ENCODE results near the gene NUP50. TPM values are rescaled to one million over a fixed set of nuclear protein-coding genes. Genes with fewer than 3 reads are reported as not detected.

Gene NUP50
- polyA plus RNA-seq, 6 donors from 2014 or later: 26.9 to 49.7 (median 39.1) TPM

- no peak for DNase-seq
- H3K4me3 Mint-ChIP-seq: no peak overlapping the region
- no peaks in the 10 kb centered on the region for H3K27me3 Mint-ChIP-seq
- H3K4me1 Mint-ChIP-seq: peaks cover 25 to 29% (median 26%) of the 10 kb centered on the region in 3 donors
- no peak overlapping the region for H3K27ac Mint-ChIP-seq
- no peaks in the 10 kb centered on the region for H3K9me3 Mint-ChIP-seq
- peaks cover 0 to 4% of the 10 kb centered on the region in 2 donors for H3K36me3 Mint-ChIP-seq
- ATAC-seq (ENCODE audit: low read depth in 2 of 2): no peak
Measured at GRCh38 chr22:45210991-45211390, 47.3 kb downstream of the NUP50 start.

- Mint-ChIP-seq H3K9me3 (no peaks in the 10 kb centered on the region), H3K36me3 (peaks cover 0 to under 1% of the 10 kb centered on the region in 2 donors), H3K4me3 (peak overlapping the region in 1 of 8 donors; percentile 21), H3K27me3 (no peaks in the 10 kb centered on the region), H3K27ac (no peak overlapping the region), H3K4me1 (peaks cover 22 to 31% (median 26%) of the 10 kb centered on the region in 3 donors)
- no peak for ATAC-seq (ENCODE audit: low read depth in 2 of 2)
- no peak for DNase-seq
Measured at GRCh38 chr22:45211435-45211834, 47.7 kb downstream of the NUP50 start.

DNA sequence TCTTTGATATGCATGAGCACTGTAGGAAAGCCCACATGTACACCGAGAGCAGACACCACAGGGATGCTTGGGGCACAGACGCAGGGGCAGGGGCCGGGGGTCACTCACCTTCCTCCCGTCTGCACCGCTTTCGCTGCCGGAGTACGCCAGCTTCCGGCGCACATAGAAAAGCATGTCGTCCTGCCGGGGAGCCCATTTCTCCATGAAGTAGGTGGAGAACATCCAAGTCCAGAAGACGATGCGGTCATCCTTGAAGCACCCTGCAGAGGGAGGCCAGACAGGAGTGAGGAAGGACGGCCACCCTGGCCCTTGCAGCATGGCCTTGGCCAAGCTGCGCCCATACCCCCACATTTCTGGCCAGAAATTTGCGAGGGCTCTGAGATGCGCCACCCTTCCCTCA lies 48.1 kb downstream of the NUP50 start:
- ATAC-seq (ENCODE audit: low read depth in 2 of 2) (no peak), DNase-seq (no peak)
- Mint-ChIP-seq H3K4me3 (peak overlapping the region in 1 of 8 donors; percentile 21), H3K36me3 (no peaks in the 10 kb centered on the region), H3K27me3 (no peaks in the 10 kb centered on the region), H3K9me3 (no peaks in the 10 kb centered on the region), H3K27ac (no peak overlapping the region), H3K4me1 (peaks cover 21 to 34% (median 26%) of the 10 kb centered on the region in 3 donors)

GRCh38 chr22:45212306-45212709 lies 48.6 kb downstream of the NUP50 start:
- Mint-ChIP-seq H3K27ac (no peak overlapping the region), H3K4me1 (peaks cover 21 to 34% (median 26%) of the 10 kb centered on the region in 3 donors), H3K9me3 (no peaks in the 10 kb centered on the region), H3K4me3 (peak overlapping the region in 1 of 8 donors; percentile 47), H3K27me3 (no peaks in the 10 kb centered on the region), H3K36me3 (no peaks in the 10 kb centered on the region)
- DNase-seq (no peak), ATAC-seq (ENCODE audit: low read depth in 2 of 2) (no peak)

- Mint-ChIP-seq H3K9me3 (no peaks in the 10 kb centered on the region), H3K4me3 (peak overlapping the region in 5 of 8 donors; percentile 10 to 82 (median 38)), H3K27ac (peak overlapping the region in 3 of 6 donors; percentile 11 to 68 (median 47)), H3K36me3 (no peaks in the 10 kb centered on the region), H3K27me3 (no peaks in the 10 kb centered on the region), H3K4me1 (peaks cover 21 to 34% (median 26%) of the 10 kb centered on the region in 3 donors)
- DNase-seq: no peak
- peak; percentile 42 to 57 for ATAC-seq (ENCODE audit: low read depth in 2 of 2)
Measured at GRCh38 chr22:45212992-45213751, 49.4 kb downstream of the NUP50 start.

GRCh38 chr22:45216133-45217003 lies 52.6 kb downstream of the NUP50 start:
- DNase-seq (no peak), ATAC-seq (ENCODE audit: low read depth in 2 of 2) (no peak)
- Mint-ChIP-seq H3K4me1 (peaks cover 21 to 44% (median 33%) of the 10 kb centered on the region in 3 donors), H3K4me3 (peak overlapping the region in 1 of 8 donors; percentile 29), H3K36me3 (no peaks in the 10 kb centered on the region), H3K27me3 (no peaks in the 10 kb centered on the region), H3K27ac (peak overlapping the region in 1 of 6 donors; percentile 20), H3K9me3 (no peaks in the 10 kb centered on the region)

GRCh38 chr22:45217345-45217744 lies 53.6 kb downstream of the NUP50 start:
- no peak overlapping the region for H3K4me3 Mint-ChIP-seq
- H3K9me3 Mint-ChIP-seq: no peaks in the 10 kb centered on the region
- peaks cover 21 to 52% (median 34%) of the 10 kb centered on the region in 3 donors for H3K4me1 Mint-ChIP-seq
- H3K36me3 Mint-ChIP-seq: no peaks in the 10 kb centered on the region
- no peak for ATAC-seq (ENCODE audit: low read depth in 2 of 2)
- H3K27me3 Mint-ChIP-seq: no peaks in the 10 kb centered on the region
- H3K27ac Mint-ChIP-seq: no peak overlapping the region
- DNase-seq: no peak

DNA sequence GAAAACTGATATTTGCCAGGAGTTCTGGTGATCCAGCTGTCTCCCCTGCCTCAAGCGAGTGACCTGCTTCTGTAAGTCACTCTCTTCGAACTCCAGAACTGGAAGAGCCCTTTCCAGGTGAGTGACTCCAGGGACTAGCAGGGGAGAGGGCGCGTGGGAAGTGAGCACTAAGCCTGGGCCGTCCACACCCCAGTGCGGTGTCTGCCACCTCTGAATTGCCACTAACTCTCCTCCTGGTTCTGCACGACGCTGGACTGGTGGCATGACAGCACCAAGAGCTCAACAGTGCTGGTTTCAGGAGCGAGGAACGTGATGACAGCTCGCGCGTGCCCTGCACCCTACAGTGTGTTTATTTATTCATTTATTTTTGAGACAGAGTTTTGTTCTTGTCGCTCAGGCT lies 54.1 kb downstream of the NUP50 start:
- no peak for ATAC-seq (ENCODE audit: low read depth in 2 of 2)
- no peak overlapping the region for H3K4me3 Mint-ChIP-seq
- H3K9me3 Mint-ChIP-seq: no peaks in the 10 kb centered on the region
- H3K27ac Mint-ChIP-seq: no peak overlapping the region
- no peak for DNase-seq
- H3K4me1 Mint-ChIP-seq: peaks cover 25 to 55% (median 36%) of the 10 kb centered on the region in 3 donors
- no peaks in the 10 kb centered on the region for H3K27me3 Mint-ChIP-seq
- H3K36me3 Mint-ChIP-seq: no peaks in the 10 kb centered on the region

DNA sequence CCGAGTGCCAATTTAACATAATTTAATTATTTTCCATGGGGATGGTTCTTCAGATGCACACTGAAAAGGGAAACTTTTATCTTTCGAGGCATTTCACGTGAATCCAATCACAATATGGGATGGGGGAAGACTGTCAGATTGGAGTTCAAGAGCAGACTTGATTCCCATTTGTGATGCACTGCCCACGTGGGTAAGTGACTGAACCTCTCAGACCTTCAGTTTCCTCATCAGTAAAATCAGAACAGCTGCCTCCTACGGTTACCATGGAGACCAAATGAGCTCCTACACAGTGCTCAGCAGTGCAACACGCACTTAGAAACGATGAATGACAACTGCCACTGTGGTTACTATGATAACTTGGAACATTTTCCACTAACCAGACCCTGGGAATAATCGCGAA lies 55.3 kb downstream of the NUP50 start:
- Mint-ChIP-seq H3K36me3 (no peaks in the 10 kb centered on the region), H3K4me1 (peaks cover 20 to 55% (median 36%) of the 10 kb centered on the region in 3 donors), H3K4me3 (no peak overlapping the region), H3K27ac (peak overlapping the region in 2 of 6 donors; percentile 5 to 53), H3K27me3 (no peaks in the 10 kb centered on the region), H3K9me3 (no peaks in the 10 kb centered on the region)
- DNase-seq (no peak), ATAC-seq (ENCODE audit: low read depth in 2 of 2) (peak; percentile 38 to 58)

- H3K27me3 Mint-ChIP-seq: no peaks in the 10 kb centered on the region
- peak overlapping the region in 3 of 6 donors; percentile 26 to 95 (median 83) for H3K27ac Mint-ChIP-seq
- H3K4me3 Mint-ChIP-seq: no peak overlapping the region
- DNase-seq: no peak
- no peaks in the 10 kb centered on the region for H3K9me3 Mint-ChIP-seq
- peaks cover 19 to 51% (median 50%) of the 10 kb centered on the region in 3 donors for H3K4me1 Mint-ChIP-seq
- no peak for ATAC-seq (ENCODE audit: low read depth in 2 of 2)
- H3K36me3 Mint-ChIP-seq: no peaks in the 10 kb centered on the region
Measured at GRCh38 chr22:45221201-45221600, 57.5 kb downstream of the NUP50 start.

DNA sequence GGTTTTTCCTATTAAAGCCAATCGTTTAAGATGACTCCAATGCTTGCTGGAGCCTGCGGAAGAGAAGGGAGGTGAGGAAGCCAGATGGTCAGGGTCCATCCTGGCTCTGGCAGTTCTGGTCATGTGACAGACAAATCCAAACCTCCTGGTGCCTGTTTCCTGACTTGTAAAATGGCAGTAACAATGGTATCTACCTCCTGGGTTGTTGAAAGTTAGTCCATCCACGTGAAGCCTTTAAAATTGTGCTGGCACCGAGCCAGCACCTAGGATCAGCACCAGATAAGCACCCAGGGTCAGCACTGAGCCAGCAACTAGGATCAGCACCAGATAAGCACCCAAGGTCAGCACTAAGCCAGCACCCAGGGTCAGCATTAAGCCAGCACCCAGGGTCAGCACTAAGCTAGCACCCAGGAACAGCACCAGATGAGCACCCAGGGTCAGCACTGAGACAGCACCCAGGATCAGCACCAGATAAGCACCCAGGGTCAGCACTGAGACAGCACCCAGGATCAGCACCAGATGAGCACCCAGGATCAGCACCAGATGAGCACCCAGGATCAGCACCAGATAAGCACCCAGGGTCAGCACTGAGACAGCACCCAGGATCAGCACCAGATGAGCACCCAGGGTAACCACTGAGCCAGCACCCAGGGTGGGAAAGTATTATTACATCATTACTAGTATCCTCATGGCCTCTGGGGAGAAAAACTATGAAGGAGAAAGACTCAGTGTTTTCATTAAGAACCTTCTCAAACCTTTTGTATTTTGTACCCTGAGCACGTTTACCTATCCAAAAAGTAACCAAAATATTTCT lies 59.8 kb downstream of the NUP50 start:
- H3K36me3 Mint-ChIP-seq: no peaks in the 10 kb centered on the region
- H3K27me3 Mint-ChIP-seq: no peaks in the 10 kb centered on the region
- peaks cover 32 to 67% (median 54%) of the 10 kb centered on the region in 3 donors for H3K4me1 Mint-ChIP-seq
- H3K9me3 Mint-ChIP-seq: no peaks in the 10 kb centered on the region
- ATAC-seq (ENCODE audit: low read depth in 2 of 2) (no peak), DNase-seq (no peak)
- H3K27ac Mint-ChIP-seq: peak overlapping the region in 3 of 6 donors; percentile 20 to 33 (median 33)
- H3K4me3 Mint-ChIP-seq: peak overlapping the region in 3 of 8 donors; percentile 32 to 55 (median 47)

GRCh38 chr22:45224331-45224730 lies 60.6 kb downstream of the NUP50 start:
- H3K27me3 Mint-ChIP-seq: no peaks in the 10 kb centered on the region
- DNase-seq (no peak), ATAC-seq (ENCODE audit: low read depth in 2 of 2) (no peak)
- H3K4me1 Mint-ChIP-seq: peaks cover 32 to 67% (median 46%) of the 10 kb centered on the region in 3 donors
- no peak overlapping the region for H3K27ac Mint-ChIP-seq
- peak overlapping the region in 1 of 8 donors; percentile 53 for H3K4me3 Mint-ChIP-seq
- H3K36me3 Mint-ChIP-seq: no peaks in the 10 kb centered on the region
- no peaks in the 10 kb centered on the region for H3K9me3 Mint-ChIP-seq
